Ureter (tissue), 1 donor: Measurements from ENCODE around the gene PROKR1. TPM values are rescaled to one million over a fixed set of nuclear protein-coding genes. Genes with fewer than 3 reads are reported as not detected.

Source experiments
- DNase-seq: peaks from one replicate; pipeline ENCODE4 v3.0.0-alpha.2; 2020; ENCODE audit warnings: low spot score
- total RNA-seq: library from RNA; stranded (reverse); gene quantifications from one replicate; pipeline ENCODE4 v1.2.4, GENCODE V29; 2023
- donor health status: DM: yes; HTN: yes; CAD: no.

The PROKR1 gene
- total RNA-seq, 1 donor from 2014 or later, result not detected

DNA sequence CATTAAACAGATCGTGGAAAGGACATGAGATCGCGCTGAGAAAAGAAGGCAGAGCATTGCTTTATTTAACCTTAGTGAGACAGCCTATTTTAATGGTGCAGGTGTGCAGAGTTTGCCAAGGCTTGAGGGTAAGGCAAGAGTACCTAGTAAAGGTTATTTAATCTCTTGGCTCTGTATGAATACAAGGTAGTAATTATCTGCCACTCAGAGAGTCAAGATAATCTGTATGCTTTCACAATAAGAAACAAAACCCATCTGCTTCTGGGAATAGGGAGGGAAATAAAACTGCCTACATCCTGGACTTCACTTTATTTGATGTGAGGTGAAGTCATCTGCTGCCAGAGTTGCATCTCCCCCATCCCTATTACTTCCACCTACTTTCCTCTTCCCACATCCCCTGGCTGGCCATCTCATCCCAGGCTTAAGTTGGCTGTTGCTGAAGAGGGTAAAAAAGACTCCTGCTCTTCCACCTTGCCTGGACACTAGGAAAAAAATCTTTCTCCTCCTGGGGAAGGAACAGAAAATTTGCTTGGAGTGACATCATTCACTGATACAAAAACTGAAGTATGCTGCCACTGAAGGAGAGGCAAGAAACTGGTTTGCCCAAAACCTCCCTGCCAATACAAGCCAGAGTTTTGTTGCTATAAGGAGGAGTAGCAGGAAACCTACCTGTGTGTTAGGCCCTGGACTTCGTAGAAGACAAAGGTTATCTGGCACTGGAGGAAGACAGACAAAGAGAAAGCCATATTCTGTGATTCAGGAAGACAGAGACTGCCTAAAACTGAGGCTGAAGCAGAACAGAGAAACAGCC is 55.4 kb downstream of the PROKR1 start:
- DNase-seq, result no peak

DNA sequence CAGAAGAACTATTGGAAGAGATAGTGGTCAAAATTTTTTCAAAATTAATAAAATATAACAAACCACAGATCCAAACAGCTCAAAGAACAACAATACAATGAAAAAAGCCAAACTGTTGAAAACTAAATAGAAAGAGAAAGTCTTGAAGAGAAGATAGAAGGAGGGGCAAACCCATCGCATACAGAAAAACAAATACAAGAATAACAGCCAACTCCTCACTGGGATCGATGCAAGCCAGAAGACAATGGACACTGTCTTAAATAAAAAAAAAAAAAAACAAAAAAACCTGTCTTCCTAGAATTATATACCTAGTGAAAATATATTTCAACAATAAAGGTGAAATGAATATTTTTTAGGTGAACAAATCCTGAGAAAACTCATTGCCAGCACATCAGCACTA is 57.2 kb downstream of the PROKR1 start:
- no peak for DNase-seq

DNA sequence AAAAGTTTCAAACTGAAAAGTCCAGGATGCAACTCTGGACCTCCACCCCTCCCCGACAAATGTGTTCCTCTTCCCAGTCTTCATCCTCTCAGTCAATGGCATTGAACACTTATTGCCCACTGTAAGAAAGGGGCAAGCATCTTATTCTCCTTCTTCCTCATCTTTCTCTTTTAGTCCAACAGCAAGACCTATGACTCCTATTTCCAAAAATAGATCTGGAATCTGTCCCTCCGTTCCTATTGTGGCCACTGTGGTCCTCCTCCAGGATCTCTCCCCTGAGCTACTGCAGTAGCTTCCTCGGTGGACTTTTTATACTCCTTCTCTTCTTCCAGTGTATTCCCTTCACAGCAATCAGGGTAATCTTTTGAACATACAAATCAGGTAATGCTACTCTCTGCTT is 63.3 kb downstream of the PROKR1 start:
- DNase-seq, result no peak

Other genes starting within 250 kb of the PROKR1 start
- 0.96 TPM for gene FBXO48, start 176.3 kb upstream of the PROKR1 start, total RNA-seq
- 8.9 TPM for gene APLF, start 176.0 kb upstream of the PROKR1 start, total RNA-seq
- 14.7 TPM for gene ARHGAP25, start 91.2 kb downstream of the PROKR1 start, total RNA-seq
- not detected for gene BMP10, start 227.8 kb downstream of the PROKR1 start, total RNA-seq